Muscle of leg (tissue), 11 donors: ENCODE measurements around the gene PNPLA1. TPM values are rescaled to one million over a fixed set of nuclear protein-coding genes. Genes with fewer than 3 reads are reported as not detected.
A peak's percentile ranks its signal among the peaks of the same experiment; 100 is the strongest.

Experiments used
- DNase-seq: peaks from one replicate; pipeline ENCODE4 v3.0.0; 2013
- H3K27ac ChIP-seq: one replicate; pipeline ENCODE4 v1.5.1; 2013; ENCODE audit warnings: mild to moderate bottlenecking, low read length, control low read depth
- H3K27me3 ChIP-seq: one replicate; pipeline ENCODE4 v1.6.1; 2013; ENCODE audit warnings: low read length; ENCODE audit not compliant: control insufficient read depth, insufficient read depth
- H3K36me3 ChIP-seq: one replicate; pipeline ENCODE4 v1.6.1; 2013; ENCODE audit warnings: low read length; ENCODE audit not compliant: control insufficient read depth, insufficient read depth
- H3K4me1 ChIP-seq: one replicate; pipeline ENCODE4 v1.6.1; 2013; ENCODE audit warnings: low read length; ENCODE audit not compliant: control insufficient read depth, insufficient read depth
- H3K4me3 ChIP-seq: one replicate; pipeline ENCODE4 v1.5.1; 2013; ENCODE audit warnings: low read length, control low read depth
- H3K9me3 ChIP-seq: replicated peaks from 2 replicates; pipeline ENCODE4 v1.6.1; 2013; ENCODE audit warnings: low read depth, low read length; ENCODE audit not compliant: control insufficient read depth
- WGBS: methylation state at CpG from one replicate; pipeline ENCODE4 v1.1.5; 2013; ENCODE audit warnings: missing lambda C conversion rate; ENCODE audit not compliant: insufficient coverage; 5-methylcytosine and 5-hydroxymethylcytosine counted together
- polyA plus RNA-seq, 8 donors: library from polyadenylated mRNA; unstranded; fragments of 120-200 nt; gene quantifications; one replicate each; pipeline versions ENCODE4 v1.2.1 to v1.2.3, GENCODE V29; 2013; ENCODE audit warnings: inconsistent platforms in 1 of 8, low replicate concordance in 1 of 8; ENCODE audit not compliant: insufficient read length in 8 of 8, insufficient read depth in 1 of 8
- total RNA-seq: library from RNA; stranded (reverse); fragments of 120-200 nt; gene quantifications from one replicate; pipeline ENCODE4 v1.2.4, GENCODE V29; 2013

PNPLA1 gene
- total and polyA plus RNA-seq, 9 donors, result 0.05 to 0.45 (median 0.11) TPM; not detected in 4

- Histone ChIP-seq H3K36me3 (no peaks in the 10 kb centered on the region), H3K9me3 (no peaks in the 10 kb centered on the region), H3K4me1 (peaks cover 7% of the 10 kb centered on the region), H3K4me3 (no peak overlapping the region), H3K27me3 (peaks cover 22% of the 10 kb centered on the region), H3K27ac (no peak overlapping the region)
- 27% methylated on average over 3 of the region's 8 CpGs for WGBS
- peak; percentile 34 for DNase-seq
These were observed 43.2 kb downstream of the PNPLA1 start for GRCh38 chr6:36312854-36313648.

GRCh38 chr6:36313649-36313936 is 43.7 kb downstream of the PNPLA1 start:
- no peaks in the 10 kb centered on the region for H3K9me3 ChIP-seq
- no peak overlapping the region for H3K27ac ChIP-seq
- H3K36me3 ChIP-seq, result no peaks in the 10 kb centered on the region
- no CpG with 5 or more reads among the region's 4 CpGs for WGBS
- DNase-seq, result no peak
- H3K4me1 ChIP-seq, result peaks cover 7% of the 10 kb centered on the region
- peaks cover 22% of the 10 kb centered on the region for H3K27me3 ChIP-seq
- no peak overlapping the region for H3K4me3 ChIP-seq

- peaks cover 15% of the 10 kb centered on the region for H3K27me3 ChIP-seq
- DNase-seq, result no peak
- WGBS, result 63% methylated on average over 2 of the region's 3 CpGs
These were observed 44.6 kb downstream of the PNPLA1 start for GRCh38 chr6:36314221-36315014.

GRCh38 chr6:36315921-36316320 is 46.1 kb downstream of the PNPLA1 start:
- Histone ChIP-seq H3K27me3 (peaks cover 12% of the 10 kb centered on the region), H3K36me3 (no peaks in the 10 kb centered on the region), H3K4me1 (peaks cover 7% of the 10 kb centered on the region), H3K4me3 (no peak overlapping the region), H3K27ac (no peak overlapping the region), H3K9me3 (no peaks in the 10 kb centered on the region)
- DNase-seq, result no peak
- 51% methylated on average over 4 of the region's 5 CpGs for WGBS

More at GRCh38 chr6:36314221-36315014, 44.6 kb downstream of the PNPLA1 start:
- no peaks in the 10 kb centered on the region for H3K36me3 ChIP-seq
- no peak overlapping the region for H3K27ac ChIP-seq
- H3K4me1 ChIP-seq, result peaks cover 7% of the 10 kb centered on the region
- H3K4me3 ChIP-seq, result no peak overlapping the region
- no peaks in the 10 kb centered on the region for H3K9me3 ChIP-seq

GRCh38 chr6:36317623-36318022 is 47.8 kb downstream of the PNPLA1 start:
- Histone ChIP-seq H3K36me3 (no peaks in the 10 kb centered on the region), H3K4me1 (peaks cover 6% of the 10 kb centered on the region), H3K27ac (no peak overlapping the region), H3K9me3 (no peaks in the 10 kb centered on the region), H3K27me3 (peaks cover 3% of the 10 kb centered on the region), H3K4me3 (no peak overlapping the region)
- no peak for DNase-seq
- WGBS, result no CpG with 5 or more reads among the region's 2 CpGs

- WGBS, result 64% methylated on average over 3 of the region's 6 CpGs
- DNase-seq, result no peak
These were observed 49.0 kb downstream of the PNPLA1 start for GRCh38 chr6:36318690-36319435.

GRCh38 chr6:36319436-36319762 is 49.5 kb downstream of the PNPLA1 start:
- 90% methylated on average over 5 of the region's 9 CpGs for WGBS
- peaks cover 6% of the 10 kb centered on the region for H3K27me3 ChIP-seq
- no peaks in the 10 kb centered on the region for H3K36me3 ChIP-seq
- no peak for DNase-seq
- H3K27ac ChIP-seq, result no peak overlapping the region
- no peaks in the 10 kb centered on the region for H3K4me1 ChIP-seq
- H3K4me3 ChIP-seq, result no peak overlapping the region
- no peaks in the 10 kb centered on the region for H3K9me3 ChIP-seq

More at GRCh38 chr6:36318690-36319435, 49.0 kb downstream of the PNPLA1 start:
- H3K27ac ChIP-seq, result no peak overlapping the region
- peaks cover 6% of the 10 kb centered on the region for H3K27me3 ChIP-seq
- H3K4me3 ChIP-seq, result no peak overlapping the region
- no peaks in the 10 kb centered on the region for H3K4me1 ChIP-seq
- H3K36me3 ChIP-seq, result no peaks in the 10 kb centered on the region
- H3K9me3 ChIP-seq, result no peaks in the 10 kb centered on the region

GRCh38 chr6:36319821-36320220 is 50.0 kb downstream of the PNPLA1 start:
- WGBS, result no CpG with 5 or more reads among the region's 2 CpGs
- Histone ChIP-seq H3K27ac (no peak overlapping the region), H3K36me3 (no peaks in the 10 kb centered on the region), H3K4me3 (no peak overlapping the region), H3K27me3 (peaks cover 6% of the 10 kb centered on the region), H3K4me1 (peaks cover under 1% of the 10 kb centered on the region), H3K9me3 (no peaks in the 10 kb centered on the region)
- DNase-seq, result no peak

GRCh38 chr6:36320475-36320874 is 50.6 kb downstream of the PNPLA1 start:
- Histone ChIP-seq H3K36me3 (no peaks in the 10 kb centered on the region), H3K27me3 (peaks cover 4% of the 10 kb centered on the region), H3K4me3 (no peak overlapping the region), H3K9me3 (no peaks in the 10 kb centered on the region), H3K27ac (no peak overlapping the region), H3K4me1 (peaks cover 7% of the 10 kb centered on the region)
- DNase-seq, result no peak
- 88% methylated on average over 7 of the region's 11 CpGs for WGBS

GRCh38 chr6:36322591-36322990 is 52.7 kb downstream of the PNPLA1 start:
- Histone ChIP-seq H3K27me3 (peaks cover 8% of the 10 kb centered on the region), H3K36me3 (no peaks in the 10 kb centered on the region), H3K9me3 (no peaks in the 10 kb centered on the region), H3K4me1 (peaks cover 24% of the 10 kb centered on the region), H3K4me3 (no peak overlapping the region), H3K27ac (no peak overlapping the region)
- no peak for DNase-seq
- 84% methylated on average over 2 of the region's 3 CpGs for WGBS
